ENCODE measurements around the gene SGMS1. TPM values are rescaled to one million over a fixed set of nuclear protein-coding genes. Genes with fewer than 3 reads are reported as not detected.

Gene SGMS1
- total RNA-seq, 3 donors from 2014 or later = 66.5 to 114 (median 80.1) TPM

DNA sequence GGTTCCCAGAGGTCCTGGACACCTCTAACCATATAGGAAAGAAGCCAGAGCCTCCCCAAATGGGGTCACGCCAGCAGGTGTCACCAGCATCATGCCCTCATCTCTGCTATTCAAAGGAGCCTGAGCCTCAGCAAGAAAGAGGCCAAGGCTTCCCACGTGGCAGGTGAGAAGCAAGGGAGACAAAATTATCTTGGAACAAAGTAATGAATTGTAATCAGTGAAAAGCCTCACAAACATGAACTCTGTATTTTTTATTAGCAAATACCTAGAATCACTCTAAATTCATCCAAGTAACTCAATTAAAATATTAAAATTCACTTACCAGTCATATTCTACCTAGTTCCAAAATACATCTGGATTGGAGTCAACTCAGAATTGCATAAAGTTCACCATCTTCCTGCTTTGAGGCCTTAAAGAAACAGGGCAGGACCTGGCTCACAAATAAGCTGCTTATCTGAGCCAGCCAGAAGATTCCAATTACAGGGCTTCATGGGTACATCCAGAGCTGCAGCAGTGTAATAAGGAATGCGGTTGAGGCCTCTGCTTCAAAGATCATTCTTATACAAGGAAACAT is 68.7 kb downstream of the SGMS1 start:
- Histone ChIP-seq H3K27me3 (no peaks in the 10 kb centered on the region), H3K4me1 (peaks cover 0 to 2% of the 10 kb centered on the region in 2 donors), H3K9me3 (no peaks in the 10 kb centered on the region), H3K4me3 (no peak overlapping the region), H3K27ac (peak overlapping the region; percentile 8 to 33), H3K36me3 (no peaks in the 10 kb centered on the region)
- intact Hi-C loops (cut with DNase I; ENCODE audit: low total_unique reads) = no loop called here
- no peak for DNase-seq (ENCODE audit: low spot score in 2 of 2)
- no peak for TF ChIP-seq POLR2A (IDR thresholded peaks at IDR 0.05)
- TF ChIP-seq POLR2AphosphoS5 (IDR thresholded peaks at IDR 0.05) = no peak
- TF ChIP-seq CTCF (IDR thresholded peaks at IDR 0.05) = no peak

DNA sequence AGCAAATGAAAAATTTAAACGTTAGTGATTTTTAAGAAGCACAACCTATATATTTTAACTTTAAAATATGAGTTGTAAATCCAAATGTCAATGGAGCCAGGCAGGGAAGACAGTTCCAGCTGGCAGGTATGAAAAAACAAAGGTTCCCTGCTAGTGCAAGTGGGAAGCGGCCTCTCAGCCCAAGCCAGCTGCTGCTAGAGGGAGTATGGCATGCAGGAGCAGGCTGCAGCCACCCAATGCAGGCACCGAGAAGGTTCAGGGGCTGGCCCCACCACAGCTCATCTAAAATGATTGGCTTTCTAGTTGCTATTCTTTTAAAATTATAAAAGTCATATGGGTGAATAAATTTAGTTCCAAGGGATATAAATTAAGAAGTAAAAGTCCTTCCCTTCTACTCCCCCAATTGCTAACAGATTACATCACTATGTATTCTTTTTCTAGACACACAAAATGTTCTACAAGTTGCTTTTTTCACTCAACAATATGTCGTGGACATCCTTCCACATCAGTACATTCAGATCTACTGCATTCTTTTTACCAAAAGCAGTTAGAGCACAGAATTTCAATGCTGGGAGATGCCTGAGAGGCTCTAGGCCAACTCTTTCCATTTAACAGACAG is 69.3 kb downstream of the SGMS1 start:
- no peak for DNase-seq (ENCODE audit: low spot score in 2 of 2)
- intact Hi-C loops (cut with DNase I; ENCODE audit: low total_unique reads) = no loop called here
- Histone ChIP-seq H3K27ac (peak overlapping the region in 1 of 2 donors; percentile 30), H3K36me3 (no peaks in the 10 kb centered on the region), H3K27me3 (no peaks in the 10 kb centered on the region), H3K4me3 (no peak overlapping the region), H3K4me1 (peaks cover 0 to 2% of the 10 kb centered on the region in 2 donors), H3K9me3 (no peaks in the 10 kb centered on the region)
- no peak for TF ChIP-seq CTCF (IDR thresholded peaks at IDR 0.05)
- no peak for TF ChIP-seq POLR2AphosphoS5 (IDR thresholded peaks at IDR 0.05)
- TF ChIP-seq POLR2A (IDR thresholded peaks at IDR 0.05) = no peak

- DNase-seq (ENCODE audit: low spot score in 2 of 2) = no peak
- Histone ChIP-seq H3K4me3 (no peak overlapping the region), H3K27ac (peak overlapping the region in 1 of 2 donors; percentile 30), H3K27me3 (no peaks in the 10 kb centered on the region), H3K9me3 (peaks cover 0 to 5% of the 10 kb centered on the region in 2 donors), H3K4me1 (peaks cover 0 to 2% of the 10 kb centered on the region in 2 donors), H3K36me3 (no peaks in the 10 kb centered on the region)
- intact Hi-C loops (cut with DNase I; ENCODE audit: low total_unique reads) = no loop called here
- TF ChIP-seq POLR2AphosphoS5 (IDR thresholded peaks at IDR 0.05) (no peak), POLR2A (IDR thresholded peaks at IDR 0.05) (no peak), CTCF (IDR thresholded peaks at IDR 0.05) (no peak)
Observed at GRCh38 chr10:50552771-50553535, 70.8 kb downstream of the SGMS1 start.

- H3K27me3 ChIP-seq = no peaks in the 10 kb centered on the region
- H3K4me3 ChIP-seq = no peak overlapping the region
- H3K27ac ChIP-seq = peak overlapping the region in 1 of 2 donors; percentile 30
- intact Hi-C loops (cut with DNase I; ENCODE audit: low total_unique reads) = no loop called here
- no peaks in the 10 kb centered on the region for H3K36me3 ChIP-seq
- H3K4me1 ChIP-seq = peaks cover 0 to 2% of the 10 kb centered on the region in 2 donors
- TF ChIP-seq POLR2AphosphoS5 (IDR thresholded peaks at IDR 0.05) (no peak), POLR2A (IDR thresholded peaks at IDR 0.05) (no peak), CTCF (IDR thresholded peaks at IDR 0.05) (no peak)
- no peak for DNase-seq (ENCODE audit: low spot score in 2 of 2)
- peaks cover 0 to 5% of the 10 kb centered on the region in 2 donors for H3K9me3 ChIP-seq
Observed at GRCh38 chr10:50552308-50552707, 71.4 kb downstream of the SGMS1 start.

DNA sequence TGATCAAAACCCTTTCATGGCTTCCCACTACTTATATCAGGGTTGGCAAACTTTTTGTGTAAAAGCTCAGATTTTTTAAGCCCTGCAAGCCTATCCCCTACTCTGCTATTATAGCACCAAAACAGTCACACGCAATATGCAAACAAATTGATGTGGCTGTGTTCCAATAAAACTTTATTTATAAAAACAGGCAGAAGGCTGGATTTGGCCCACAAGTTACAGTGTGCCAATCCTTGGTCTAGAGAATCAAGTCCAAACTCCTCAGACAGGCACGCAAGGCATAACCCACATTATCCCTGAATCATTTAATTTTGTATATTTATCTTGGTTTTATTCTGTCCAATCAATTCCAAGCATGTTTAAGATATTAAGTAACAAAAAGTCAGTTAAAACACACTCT is 71.9 kb downstream of the SGMS1 start:
- H3K27me3 ChIP-seq = no peaks in the 10 kb centered on the region
- intact Hi-C loops (cut with DNase I; ENCODE audit: low total_unique reads) = no loop called here
- TF ChIP-seq CTCF (IDR thresholded peaks at IDR 0.05) (no peak), POLR2AphosphoS5 (IDR thresholded peaks at IDR 0.05) (no peak), POLR2A (IDR thresholded peaks at IDR 0.05) (no peak)
- H3K9me3 ChIP-seq = peaks cover 0 to 5% of the 10 kb centered on the region in 2 donors
- H3K27ac ChIP-seq = no peak overlapping the region
- peaks cover 0 to 2% of the 10 kb centered on the region in 2 donors for H3K4me1 ChIP-seq
- H3K4me3 ChIP-seq = no peak overlapping the region
- DNase-seq (ENCODE audit: low spot score in 2 of 2) = no peak
- H3K36me3 ChIP-seq = no peaks in the 10 kb centered on the region

Measured in breast epithelium (tissue), 4 donors.